Fibroblast of upper back skin (primary cell): Measurements from ENCODE around the gene IFT122.

ENCODE experiments used
- DNase-seq: peaks from one replicate; pipeline ENCODE4 v3.0.0-alpha.2; 2013

IFT122 gene

GRCh38 chr3:129440618-129441190 is 680 bp downstream of the IFT122 start:
- no peak for DNase-seq

DNA sequence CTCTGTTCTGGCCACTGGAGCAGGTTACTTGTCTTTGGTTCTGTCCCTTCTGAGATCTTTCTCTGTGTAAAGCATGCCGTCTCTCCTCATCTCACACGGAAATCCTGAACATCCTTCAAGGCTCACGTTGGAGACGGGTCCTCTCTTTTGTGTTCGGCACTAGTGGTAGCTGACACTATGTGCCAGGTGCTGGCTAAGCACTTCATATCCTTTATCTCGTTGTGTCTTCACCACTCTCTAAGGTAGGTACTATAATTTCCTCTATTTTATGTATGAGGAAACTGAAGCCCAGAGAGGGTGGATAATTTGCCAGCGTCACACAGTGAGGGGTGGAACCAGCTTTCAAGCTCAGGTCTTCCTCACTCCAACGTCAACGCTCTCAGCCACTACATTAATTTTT is 1.2 kb downstream of the IFT122 start:
- no peak for DNase-seq

GRCh38 chr3:129441782-129442181 is 1.8 kb downstream of the IFT122 start:
- peak; percentile 46 for DNase-seq

- DNase-seq: no peak
These were observed 2.5 kb downstream of the IFT122 start for GRCh38 chr3:129442486-129442885.

DNA sequence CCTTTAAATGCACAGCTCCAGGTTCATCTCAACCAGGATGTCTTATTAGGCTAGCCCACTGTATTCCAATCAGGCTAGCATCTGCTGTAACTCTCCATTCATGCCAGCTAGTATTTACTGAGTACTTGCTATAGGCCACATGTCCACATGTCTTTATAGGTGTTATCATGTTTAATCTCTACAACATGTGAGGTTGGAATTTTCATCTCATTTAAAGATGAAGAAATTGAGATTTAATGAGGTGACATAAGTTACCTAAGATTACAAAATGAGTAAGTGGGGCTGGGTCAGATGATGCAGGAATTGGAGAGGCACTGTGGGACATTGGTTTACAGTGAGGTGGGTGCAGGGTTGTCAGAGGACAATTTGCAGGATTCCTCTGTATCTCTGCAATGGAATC is 2.9 kb downstream of the IFT122 start:
- DNase-seq: no peak

GRCh38 chr3:129445471-129445870 is 5.4 kb downstream of the IFT122 start:
- no peak for DNase-seq

GRCh38 chr3:129446926-129447325 is 6.9 kb downstream of the IFT122 start:
- DNase-seq: no peak

- no peak for DNase-seq
These were observed 8.3 kb downstream of the IFT122 start for GRCh38 chr3:129448186-129448895.

DNA sequence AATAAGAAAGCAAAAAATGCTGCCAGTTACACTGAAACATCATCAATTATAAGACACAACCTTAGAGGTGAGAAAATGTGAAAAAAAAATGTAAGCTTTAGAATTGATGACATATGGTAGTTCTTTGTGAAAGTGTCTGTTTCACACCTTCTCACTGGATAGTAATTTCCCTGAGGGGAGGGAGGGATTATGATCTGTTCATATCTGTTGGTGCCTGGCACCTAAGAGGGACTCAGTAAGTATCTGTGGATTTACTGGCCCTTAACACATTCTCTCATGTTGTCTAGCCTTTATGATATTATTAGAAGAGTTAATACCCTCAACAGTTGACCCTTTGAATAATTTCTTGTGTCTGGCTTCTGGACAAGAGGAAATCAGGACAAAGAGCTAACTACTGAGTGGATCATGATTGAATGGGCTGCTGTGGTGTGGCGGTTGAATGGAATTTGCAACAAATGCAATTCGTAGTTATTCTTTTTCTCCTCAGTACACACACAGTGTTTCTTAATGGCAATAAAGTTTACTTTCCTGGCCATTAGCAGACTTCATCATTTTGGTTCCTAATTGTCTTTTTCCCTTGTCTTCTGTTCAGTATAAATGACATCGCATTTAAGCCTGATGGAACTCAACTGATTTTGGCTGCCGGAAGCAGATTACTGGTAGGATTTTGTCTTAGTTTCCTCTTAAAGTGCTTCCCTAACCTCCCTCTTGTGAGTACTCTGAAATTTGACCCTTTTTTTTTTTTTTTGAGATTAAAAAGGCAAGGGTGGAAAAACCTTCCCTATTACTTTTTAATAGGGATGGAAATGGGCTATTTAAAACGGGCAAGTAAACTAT is 9.5 kb downstream of the IFT122 start:
- DNase-seq: no peak

- peak; percentile 7 for DNase-seq
These were observed 13.7 kb downstream of the IFT122 start for GRCh38 chr3:129453732-129454131.

GRCh38 chr3:129460155-129460554 is 20.1 kb downstream of the IFT122 start:
- no peak for DNase-seq

DNA sequence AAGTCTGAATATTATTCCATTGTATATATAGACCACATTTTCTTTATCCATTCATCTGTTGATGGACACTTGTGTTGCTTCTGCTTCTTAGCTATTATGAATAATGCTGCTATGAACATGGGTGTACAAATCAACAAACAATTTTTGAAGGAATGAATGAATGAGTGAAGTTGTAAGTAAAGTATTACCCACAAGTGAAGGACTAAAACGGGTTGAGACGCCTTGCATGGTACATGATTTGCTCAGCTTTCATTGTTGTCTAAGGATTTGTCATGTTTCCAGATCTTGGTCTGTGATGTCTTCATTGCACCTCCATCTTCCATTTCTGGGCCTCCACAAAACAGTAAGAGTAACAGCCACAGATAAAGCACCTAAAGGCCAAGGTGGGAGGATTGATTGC is 20.5 kb downstream of the IFT122 start:
- no peak for DNase-seq

DNA sequence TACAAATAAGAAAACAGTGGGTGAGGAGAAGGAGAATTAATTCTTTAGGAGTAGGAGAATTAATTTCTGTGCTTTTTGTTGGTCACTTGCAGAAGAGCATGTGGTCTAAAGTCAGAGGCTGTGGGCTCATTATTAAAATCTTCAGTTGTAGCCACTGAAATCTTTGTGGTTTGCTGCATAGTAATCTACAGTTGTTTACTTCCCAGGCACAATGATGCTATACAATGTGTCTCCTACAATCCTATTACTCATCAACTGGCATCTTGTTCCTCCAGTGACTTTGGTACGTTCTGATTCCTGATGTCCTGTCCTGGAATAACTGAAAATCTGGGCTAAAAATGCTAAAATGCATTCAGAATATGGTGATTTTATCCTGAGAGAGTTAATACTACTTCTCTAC is 21.0 kb downstream of the IFT122 start:
- DNase-seq: peak; percentile 14

GRCh38 chr3:129461461-129462146 is 21.6 kb downstream of the IFT122 start:
- DNase-seq: no peak

DNA sequence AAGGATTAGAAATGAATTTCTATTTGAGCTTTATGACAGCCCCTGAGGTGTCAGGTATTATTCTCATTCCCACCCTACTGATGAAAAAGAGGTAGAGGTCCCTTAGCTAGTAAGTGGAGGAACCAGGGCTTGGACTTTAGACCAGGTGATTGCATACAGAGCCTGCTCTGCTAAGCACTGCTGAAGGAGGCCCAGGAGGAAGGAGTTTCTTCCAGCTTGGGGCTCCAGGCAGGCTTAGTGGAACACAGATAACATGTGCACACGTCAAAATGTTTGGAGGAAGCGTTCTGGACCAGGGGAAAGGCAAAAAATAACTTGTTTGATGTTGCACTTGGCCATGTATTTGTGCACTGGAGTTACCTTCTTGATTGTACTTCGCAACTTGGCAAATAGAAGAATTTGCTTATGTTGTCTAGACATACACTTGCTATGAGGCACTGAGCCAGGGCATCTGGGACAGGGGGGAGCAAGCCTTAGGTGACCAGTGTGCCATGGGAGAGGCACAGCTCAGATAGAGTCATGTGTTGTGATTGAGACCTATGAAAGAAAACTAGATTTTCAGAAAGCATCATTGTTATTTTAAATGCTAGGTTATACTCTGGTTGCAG is 22.4 kb downstream of the IFT122 start:
- DNase-seq: no peak

DNA sequence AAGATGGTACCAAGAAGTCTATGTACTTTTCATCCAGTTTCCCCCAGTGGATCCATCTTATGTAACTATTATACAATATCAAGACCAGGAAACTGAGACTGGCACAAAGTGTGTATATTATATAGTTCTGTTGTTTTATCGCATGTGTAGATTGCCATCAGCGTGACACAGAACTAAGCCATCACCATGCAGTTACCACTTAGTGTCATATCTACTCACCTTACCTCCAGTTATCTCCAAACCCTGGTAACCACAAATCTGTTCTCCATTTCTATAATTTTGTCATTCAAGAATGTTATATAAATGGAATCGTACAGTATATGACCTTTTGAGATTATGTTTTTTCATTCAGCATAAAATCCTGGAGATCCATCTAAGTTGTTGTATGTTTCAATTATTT is 23.1 kb downstream of the IFT122 start:
- DNase-seq: no peak

- no peak for DNase-seq
These were observed 23.7 kb downstream of the IFT122 start for GRCh38 chr3:129463716-129464115.

DNA sequence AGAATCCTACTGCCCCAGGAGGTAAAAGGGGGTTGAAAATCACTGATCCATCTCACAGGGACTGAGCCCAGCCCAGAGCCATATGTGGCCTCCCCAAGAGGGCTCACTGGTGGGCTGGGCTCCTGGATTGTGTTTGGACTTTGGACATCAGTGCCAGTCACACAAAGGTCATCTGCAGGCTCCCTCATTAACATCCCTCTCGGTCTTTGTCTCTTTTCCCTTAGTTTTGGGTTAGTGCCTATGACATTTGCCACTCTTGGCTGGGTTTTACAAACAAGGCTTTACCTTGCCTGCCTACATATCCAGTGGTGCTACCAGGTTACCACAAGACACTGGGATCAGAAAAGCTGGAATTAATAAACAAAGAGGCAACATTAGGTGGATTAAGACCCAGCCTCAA is 27.9 kb downstream of the IFT122 start:
- DNase-seq: no peak

DNA sequence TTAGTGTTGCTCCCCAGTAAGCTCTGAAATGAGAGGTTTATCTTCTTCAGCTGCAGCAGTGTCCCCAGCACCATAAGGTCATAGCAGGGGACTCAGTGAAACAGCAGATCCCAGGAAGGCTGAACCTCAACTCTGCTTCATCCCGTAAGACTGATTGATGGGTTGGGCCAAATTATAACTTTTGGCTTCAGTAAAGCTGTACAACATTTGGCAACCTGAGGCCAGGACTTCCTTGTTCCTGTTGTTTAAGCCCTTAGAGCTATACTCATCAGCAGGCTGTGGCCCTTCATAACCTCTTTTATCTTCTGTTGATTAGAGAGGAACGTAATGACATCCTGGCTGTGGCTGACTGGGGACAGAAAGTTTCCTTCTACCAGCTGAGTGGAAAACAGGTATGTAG is 29.0 kb downstream of the IFT122 start:
- DNase-seq: no peak

GRCh38 chr3:129470861-129471260 is 30.8 kb downstream of the IFT122 start:
- DNase-seq: no peak

DNA sequence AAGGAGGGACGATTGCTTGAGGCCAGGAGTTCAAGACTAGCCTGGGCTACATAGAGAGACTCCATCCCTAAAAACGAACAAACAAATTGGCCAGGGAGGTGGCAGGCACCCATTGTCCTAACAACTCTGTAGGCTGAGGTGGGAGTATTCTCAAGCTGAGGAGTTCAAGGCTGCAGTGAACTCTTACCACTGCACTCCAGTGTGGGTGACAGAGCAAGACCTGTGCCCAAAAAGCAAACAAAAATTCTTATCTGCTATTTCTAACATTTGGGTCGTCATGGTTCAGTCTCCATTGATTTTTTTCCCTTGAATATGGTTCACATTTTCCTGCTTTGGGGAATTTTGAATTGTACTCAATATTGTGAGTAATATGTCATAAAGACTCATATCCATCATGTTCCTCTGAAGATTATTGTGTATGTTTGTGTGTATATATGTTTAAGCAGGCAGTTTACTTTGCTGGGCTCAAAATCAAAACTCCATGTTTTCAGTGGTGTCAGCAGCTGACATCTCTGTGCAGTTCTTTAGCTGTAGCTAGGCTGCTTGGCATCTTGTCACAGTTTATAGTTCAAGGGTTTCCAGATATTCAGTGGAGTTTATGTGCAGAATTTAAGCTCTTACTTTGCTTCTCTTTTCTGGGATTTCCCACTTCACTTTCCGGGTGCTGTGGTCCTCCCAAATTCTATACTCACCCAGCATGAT is 33.2 kb downstream of the IFT122 start:
- DNase-seq: no peak

- no peak for DNase-seq
These were observed 33.7 kb downstream of the IFT122 start for GRCh38 chr3:129473769-129474152.
